GM18505 (cell line): ENCODE data around the gene DAP.

Experiments
- ATAC-seq: cut with Tn5 transposase; IDR thresholded peaks from one replicate; pipeline ENCODE4 v1.9.1; 2021; ENCODE audit not compliant: unreplicated experiment
- POLR2A ChIP-seq: IDR thresholded peaks from 4 replicates; pipeline ENCODE4 v1.6.1; 2011; ENCODE audit warnings: borderline replicate concordance; ENCODE audit not compliant: insufficient read depth, insufficient read length; ENCODE audit errors: extremely low read depth

Gene DAP

DNA sequence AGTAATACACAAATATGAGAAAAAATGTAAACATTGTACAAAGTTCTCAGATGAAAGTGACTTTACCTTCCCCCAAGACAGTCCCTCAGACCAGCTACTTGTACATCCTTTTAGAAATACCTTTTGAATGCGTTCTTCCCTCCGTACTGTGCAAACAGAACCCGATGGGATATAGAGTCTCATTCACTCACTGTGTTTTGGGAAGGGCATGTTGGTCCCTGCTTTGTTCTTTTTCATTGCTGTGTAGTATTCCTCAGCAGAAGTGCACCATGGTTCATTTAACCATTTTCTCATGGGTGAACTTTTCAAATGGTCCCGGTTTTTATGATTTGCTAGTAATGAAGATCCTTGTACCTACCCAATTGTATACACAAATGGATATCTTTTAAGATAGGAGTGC, 102.8 kb downstream of the DAP start:
- no peak for TF ChIP-seq POLR2A
- no peak for ATAC-seq

DNA sequence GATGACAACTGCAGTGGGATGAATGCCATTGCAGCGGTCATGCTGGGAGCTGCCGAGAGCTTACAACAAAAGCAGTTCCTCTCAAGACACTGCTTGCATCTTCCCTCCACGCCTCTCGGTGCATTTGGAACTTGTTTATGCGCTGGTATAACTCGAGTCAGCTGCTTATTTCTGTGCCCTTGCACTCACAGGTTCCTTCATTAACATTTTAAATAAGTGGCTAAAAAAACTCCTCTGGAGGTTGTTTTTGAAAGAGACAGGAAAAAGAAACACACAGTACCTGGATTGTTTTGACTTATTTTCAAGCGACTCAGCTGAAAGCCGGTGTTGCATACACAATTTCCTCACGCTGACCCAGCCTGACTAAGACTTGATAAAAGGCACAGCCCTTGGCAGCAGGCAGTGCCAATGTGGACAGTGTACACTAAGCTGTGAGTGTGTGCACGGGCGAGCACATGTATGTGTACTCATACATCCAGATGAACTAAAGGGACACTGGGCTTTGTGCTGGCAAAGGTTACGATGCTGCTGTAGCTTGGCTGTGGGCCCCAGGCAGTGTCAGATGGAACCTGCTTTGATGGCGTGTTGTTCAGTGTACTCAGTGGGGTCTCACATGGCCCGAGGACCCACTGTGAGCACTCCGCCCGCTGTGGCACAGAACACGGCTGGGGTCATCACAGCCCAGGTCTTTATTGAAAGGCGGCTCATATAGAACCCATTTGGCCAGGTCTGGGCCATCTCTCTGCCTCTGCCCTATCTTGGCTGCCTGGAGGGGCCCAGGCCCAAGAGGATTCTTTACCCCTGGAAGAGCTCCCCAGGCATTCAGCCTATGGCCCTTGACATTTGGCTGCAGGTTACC, 104.8 kb downstream of the DAP start:
- no peak for TF ChIP-seq POLR2A
- ATAC-seq = no peak

DNA sequence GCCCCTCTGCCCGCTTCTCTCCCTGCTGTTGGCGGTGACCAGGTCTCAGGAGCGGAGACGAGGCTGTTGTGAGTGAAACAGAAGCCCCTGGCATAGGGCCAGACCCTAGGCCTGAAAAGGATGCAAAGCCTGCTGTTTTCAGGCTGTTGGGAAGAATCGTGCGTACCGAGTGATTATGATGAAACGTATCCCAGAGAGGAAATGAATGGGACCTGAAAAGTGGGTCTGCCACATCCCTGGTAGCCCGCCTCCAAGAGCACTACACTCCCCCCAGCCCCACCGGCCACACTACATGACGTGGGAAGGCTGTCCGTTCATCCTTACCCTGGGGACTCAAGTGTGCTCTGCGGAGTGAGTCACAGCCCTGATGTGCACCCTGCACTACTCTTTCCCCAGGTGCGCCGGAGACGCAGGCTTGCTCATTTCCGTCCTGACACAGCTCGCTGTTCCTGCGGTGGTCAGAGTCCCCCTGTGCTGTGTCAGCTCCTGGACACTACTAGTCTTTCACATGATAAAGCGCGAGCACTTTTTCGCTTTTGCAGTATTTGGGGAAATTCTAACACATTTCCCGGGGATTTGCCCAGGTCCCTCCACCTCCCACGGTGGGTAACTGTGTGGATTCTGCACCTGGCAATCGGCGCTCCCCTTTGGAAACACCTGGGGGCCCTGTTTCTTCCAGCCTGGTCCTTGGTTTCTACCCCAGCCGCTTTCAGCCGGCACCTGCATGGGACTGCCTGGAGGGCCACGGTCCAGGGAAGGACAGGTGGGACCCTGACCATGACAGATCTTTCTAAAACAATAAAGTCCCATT, 105.7 kb downstream of the DAP start:
- ATAC-seq = peak; percentile 88

DNA sequence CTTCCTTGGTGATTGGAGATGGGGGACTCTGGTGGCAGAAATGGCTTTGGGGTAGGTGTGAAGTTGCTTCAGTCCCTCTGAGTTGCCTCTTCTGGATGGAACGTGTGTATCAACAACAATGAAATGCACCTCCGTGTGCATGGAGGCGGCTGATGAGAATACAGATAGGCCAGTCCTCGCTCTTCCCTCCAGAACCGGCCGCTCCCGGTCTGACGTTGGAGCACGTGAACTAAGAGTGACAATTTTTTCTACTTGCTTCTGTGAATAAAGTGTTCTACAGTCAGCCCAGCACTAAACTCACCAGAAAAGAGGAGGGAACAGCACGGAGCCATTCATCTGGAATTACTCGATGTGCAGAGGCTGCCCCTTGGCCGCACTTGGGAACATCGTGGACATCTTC, 106.5 kb downstream of the DAP start:
- no peak for ATAC-seq

More for the DNA sequence above, 105.7 kb downstream of the DAP start:
- TF ChIP-seq POLR2A = peak; percentile 29

DNA sequence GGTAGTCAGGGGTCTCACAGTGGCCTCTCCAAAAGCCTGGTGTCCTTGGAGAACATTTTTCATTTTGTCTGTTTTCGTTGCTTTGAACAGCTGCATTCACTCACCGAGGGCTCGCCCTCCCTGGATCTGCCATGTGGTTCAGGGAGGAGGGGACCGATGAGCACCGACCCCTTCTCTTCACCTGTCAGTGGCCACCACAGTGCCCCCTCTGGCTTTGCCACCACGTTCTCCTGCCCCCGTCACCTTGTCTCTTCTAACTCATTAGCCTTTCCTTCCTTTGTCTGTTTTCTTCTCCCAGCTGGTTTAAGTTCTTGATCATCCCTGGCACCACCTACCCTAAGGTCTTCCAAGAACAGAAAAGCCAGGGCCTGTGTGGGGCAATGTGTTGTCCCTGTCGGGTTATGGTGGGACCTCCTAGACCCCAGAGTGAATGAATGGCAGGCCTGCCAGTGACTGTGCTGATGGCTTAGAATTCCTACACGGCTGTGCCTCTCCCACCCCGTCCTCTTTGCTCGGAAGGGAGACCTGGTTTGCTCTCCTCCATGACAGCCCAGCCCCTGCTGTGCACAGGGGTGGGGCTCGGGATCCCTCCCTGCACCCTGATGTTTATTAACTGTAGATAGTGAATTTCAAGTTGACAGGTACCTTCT, 107.2 kb downstream of the DAP start:
- TF ChIP-seq POLR2A = no peak
- no peak for ATAC-seq

More for the DNA sequence above, 106.5 kb downstream of the DAP start:
- TF ChIP-seq POLR2A = no peak

DNA sequence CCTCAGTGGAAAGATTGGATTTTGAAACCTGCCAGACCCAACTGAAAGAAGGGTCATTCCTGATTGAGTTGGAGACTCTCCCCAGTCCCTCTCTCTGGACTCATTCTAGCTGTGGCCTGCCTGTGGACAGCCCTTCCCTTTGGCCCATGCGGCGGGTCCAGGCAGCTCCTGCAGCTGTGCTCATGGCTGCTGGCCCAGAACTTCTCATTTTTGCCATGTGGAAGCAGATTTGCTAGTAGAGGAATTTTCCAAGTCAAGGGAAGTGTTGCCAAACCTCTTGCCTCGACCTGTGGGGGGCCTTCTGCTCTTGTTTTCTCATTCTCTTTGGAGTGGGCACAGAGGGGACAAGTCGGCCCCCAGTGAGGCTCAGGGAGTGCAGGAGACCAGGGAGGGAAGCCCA, 108.0 kb downstream of the DAP start:
- TF ChIP-seq POLR2A = no peak
- no peak for ATAC-seq

DNA sequence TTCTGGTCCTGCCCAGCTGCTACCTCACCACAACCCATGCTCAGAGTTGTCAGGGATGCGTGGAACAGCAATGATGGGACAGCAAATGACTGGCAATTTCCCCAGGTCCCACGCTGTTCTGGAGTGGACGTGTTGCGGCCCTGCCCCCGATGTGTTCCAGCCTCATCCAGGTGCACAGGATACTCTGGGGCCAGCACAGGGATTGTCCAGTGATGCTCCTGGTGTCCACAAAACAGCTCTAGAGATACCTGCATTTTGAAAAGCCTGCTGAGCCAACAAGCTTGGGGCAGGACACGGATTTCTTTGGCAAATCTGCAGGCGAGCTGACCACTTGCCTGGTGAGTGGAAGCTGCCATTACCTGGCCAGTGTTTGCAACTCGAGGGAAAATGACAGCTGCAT, 108.4 kb downstream of the DAP start:
- TF ChIP-seq POLR2A = no peak
- ATAC-seq = no peak

DNA sequence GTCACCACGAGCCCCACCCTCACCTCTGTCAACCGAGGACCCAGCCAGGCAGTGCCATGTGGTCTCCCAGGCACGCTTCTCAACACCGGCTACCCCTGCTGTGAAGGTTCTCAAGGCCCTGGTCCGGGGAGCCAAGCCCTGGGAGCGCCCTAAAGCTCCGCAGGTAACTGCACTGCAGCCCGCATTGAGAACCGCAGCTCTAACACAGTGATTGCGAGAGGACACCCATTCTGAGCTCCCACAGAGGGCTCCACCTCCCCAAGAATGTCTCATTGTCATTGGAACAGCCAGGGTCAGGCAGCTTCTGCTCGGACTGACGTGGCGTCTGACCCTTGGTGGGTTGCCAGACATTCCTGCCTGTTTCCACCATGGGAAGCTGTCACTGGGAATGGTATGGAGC, 108.9 kb downstream of the DAP start:
- ATAC-seq = no peak
- no peak for TF ChIP-seq POLR2A

DNA sequence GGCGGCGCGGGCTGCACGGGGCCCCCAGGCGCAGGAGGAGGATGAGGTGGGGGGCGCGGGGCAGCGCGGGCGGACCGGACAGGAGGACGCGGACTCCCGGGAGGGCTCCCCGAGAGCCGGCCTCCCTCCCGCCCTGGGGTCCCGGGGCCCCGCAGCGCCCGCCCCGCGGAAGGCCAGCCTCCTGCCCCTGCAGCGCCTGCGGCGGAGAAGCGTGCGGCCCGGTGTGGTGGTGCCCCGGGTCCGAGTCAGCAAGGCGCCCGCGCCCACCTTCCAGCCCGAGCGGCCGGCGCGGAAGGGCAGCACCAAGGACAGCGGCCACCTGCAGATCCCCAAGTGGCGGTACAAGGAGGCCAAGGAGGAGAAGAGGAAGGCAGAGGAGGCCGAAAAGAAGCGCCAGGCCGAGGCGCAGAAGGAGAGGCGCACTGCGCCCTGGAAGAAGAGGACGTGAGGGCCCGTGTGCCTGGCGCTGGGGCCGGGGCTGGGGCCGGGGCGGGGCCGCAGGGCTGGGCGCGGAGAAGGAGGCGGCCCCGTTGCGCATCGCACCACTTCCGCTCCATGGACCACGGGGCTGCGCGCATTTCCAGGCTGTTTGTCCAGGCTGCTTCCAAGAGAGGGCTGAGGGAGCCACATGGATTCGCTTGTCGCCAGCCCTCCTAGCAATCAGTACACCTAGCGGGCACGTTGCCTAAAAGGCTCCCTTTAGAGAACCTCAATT, 111.2 kb downstream of the DAP start:
- no peak for ATAC-seq
- no peak for TF ChIP-seq POLR2A

DNA sequence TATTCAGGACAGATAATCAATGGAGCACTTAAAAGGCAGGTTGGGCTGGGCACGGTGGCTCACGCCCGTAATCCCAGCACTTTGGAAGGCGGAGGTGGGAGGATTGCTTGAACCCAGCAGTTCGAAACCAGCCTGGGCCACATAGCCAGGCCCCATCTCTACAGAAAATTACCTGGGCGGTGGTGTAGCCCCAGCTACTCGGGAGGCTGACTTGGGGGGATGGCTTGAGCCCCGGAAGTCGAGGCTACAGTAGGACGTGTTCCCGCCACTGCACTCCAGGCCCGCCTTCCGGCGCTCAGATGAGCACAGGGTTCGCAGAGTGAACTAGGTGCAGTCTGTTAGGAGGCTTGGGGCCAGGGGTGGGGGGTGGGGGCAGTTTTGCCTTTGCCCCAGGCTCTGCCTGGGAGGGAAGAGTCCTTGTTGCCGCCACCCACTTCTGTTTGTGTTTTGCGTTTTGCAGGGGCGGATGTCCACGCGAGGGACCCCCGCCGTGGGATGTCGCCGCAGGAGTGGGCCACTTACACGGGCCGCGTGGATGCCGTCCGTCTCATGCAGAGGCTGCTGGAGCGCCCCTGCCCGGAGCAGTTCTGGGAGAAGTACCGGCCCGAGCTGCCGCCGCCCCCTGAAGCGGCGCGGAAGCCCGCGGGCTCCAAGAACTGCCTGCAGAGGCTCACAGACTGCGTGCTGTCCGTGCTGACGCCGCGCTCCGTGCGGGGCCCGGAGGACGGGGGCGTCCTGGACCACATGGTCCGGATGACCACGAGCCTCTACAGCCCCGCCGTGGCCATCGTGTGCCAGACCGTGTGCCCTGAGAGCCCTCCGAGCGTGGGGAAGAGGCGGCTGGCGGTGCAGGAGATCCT, 112.0 kb downstream of the DAP start:
- no peak for ATAC-seq
- no peak for TF ChIP-seq POLR2A

DNA sequence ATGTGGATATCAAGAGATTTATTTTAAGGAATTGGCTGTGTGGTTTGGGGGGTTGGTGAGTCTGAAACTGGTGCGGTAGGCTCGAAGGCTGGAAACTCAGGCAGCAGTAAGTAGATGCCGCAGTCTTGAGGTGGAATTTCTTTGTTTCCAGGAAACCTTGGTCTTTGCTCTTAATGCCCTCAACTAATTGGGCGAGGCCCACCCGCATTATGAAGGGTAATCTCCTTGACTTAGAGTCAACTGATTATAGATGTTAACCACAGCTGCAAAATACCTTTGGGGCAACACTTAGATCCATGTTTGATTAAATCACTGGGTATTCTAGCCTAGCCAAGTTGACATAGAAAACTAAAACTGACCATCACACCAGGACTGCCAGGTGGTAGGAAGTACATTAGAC, 113.4 kb downstream of the DAP start:
- no peak for TF ChIP-seq POLR2A
- ATAC-seq = no peak

DNA sequence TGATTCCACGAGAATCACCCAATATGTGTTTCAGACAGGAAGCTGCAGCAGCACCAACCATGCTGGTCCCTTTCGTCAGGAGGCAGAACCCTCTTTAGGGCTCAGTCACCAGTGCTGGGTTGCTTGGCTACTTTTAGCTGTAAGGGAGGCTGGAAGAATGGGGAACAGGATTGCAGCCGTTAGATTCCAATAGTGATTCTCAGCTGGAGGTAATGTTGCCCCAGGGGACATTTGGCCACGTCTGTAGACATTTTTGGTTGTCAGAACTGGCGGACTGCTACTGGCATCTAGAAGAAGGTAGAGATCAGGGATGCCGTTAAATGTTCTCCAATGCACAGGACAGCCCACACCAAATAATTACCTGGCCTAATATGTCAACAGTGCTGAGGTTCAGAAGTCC, 115.4 kb downstream of the DAP start:
- ATAC-seq = no peak
- TF ChIP-seq POLR2A = no peak
